PC-9 (cell line): Measurements from ENCODE around the gene DNAI2.

ENCODE experiments used
- CTCF ChIP-seq: fragments of 200-600 bp; sonication (generic); conservative IDR thresholded peaks from 2 replicates; pipeline ENCODE4 v1.6.1; 2017; ENCODE audit warnings: mixed run types, antibody characterized with exemption, mild to moderate bottlenecking, moderate library complexity
- EZH2 ChIP-seq: fragments of 200-600 bp; sonication (generic); IDR thresholded peaks from 2 replicates; pipeline ENCODE4 v1.8.0; 2017; ENCODE audit warnings: antibody characterized with exemption, low read depth

- TF ChIP-seq CTCF (no peak), EZH2 (no peak)
These were observed 32.6 kb upstream of the DNAI2 start for GRCh38 chr17:74241431-74241830.
